Tibial nerve (tissue), 4 donors: ENCODE data around the gene RPA3. TPM values are rescaled to one million over a fixed set of nuclear protein-coding genes. Genes with fewer than 3 reads are reported as not detected.
A peak's percentile ranks its signal among the peaks of the same experiment; 100 is the strongest.
"Not testable (repeated sequence)": the region's sequence is repeated elsewhere in the genome, so short reads cannot be mapped to it uniquely, and the experiment has no call there.

Experiments
- DNase-seq, 2 donors: peaks; one replicate each; pipeline ENCODE4 v3.0.0-alpha.2; 2019; ENCODE audit warnings: low spot score in 2 of 2
- H3K27ac ChIP-seq, 4 donors: fragments of 200-600 bp; sonication (generic) in 3 of 4; one replicate each; pipeline ENCODE4 v1.5.1; 2017 to 2019; ENCODE audit warnings: mild to moderate bottlenecking in 1 of 4
- H3K27me3 ChIP-seq, 2 donors: fragments of 200-600 bp; sonication (generic) in 1 of 2; one replicate each; pipeline versions ENCODE4 v1.5.1 to v1.6.0; 2017 to 2019
- H3K36me3 ChIP-seq, 3 donors: fragments of 200-600 bp; sonication (generic); one replicate each; pipeline ENCODE4 v1.5.1; 2018 to 2019
- H3K4me1 ChIP-seq, 4 donors: fragments of 200-600 bp; sonication (generic) in 3 of 4; one replicate each; pipeline ENCODE4 v1.5.1; 2017 to 2019
- H3K4me3 ChIP-seq, 4 donors: fragments of 200-600 bp; sonication (generic) in 3 of 4; one replicate each; pipeline ENCODE4 v1.5.1; 2017 to 2019; ENCODE audit warnings: mild to moderate bottlenecking in 1 of 4, moderate library complexity in 1 of 4
- H3K9me3 ChIP-seq, 4 donors: fragments of 200-600 bp; sonication (generic) in 3 of 4; one replicate each; pipeline ENCODE4 v1.5.1; 2017 to 2019
- CTCF ChIP-seq, 5 experiments: fragments of 200-600 bp in 3 of 5; fragments of 450-650 bp in 2 of 5; sonication (generic) in 3 of 5; IDR thresholded peaks; one replicate each; pipeline ENCODE4 v1.5.1; 2016 to 2019; ENCODE audit warnings: antibody characterized with exemption in 5 of 5, mild to moderate bottlenecking in 3 of 5, moderate library complexity in 2 of 5
- EP300 ChIP-seq, 2 donors: sonication (generic); formaldehyde crosslinking; IDR thresholded peaks; one replicate each; pipeline ENCODE4 v1.6.1; 2017; ENCODE audit warnings: antibody characterized with exemption in 2 of 2, mild to moderate bottlenecking in 1 of 2
- POLR2A ChIP-seq, 2 donors: fragments of 450-650 bp; IDR thresholded peaks; one replicate each; pipeline ENCODE4 v1.6.1; 2017; ENCODE audit warnings: antibody characterized with exemption in 2 of 2, mild to moderate bottlenecking in 2 of 2, moderate library complexity in 2 of 2
- WGBS, 2 donors: methylation state at CpG; one replicate each; pipeline ENCODE4 v1.1.5; 2018; 5-methylcytosine and 5-hydroxymethylcytosine counted together
- total RNA-seq, 4 donors: library from RNA; depleted of rRNA; stranded (reverse); fragments of >200 nt; gene quantifications; one replicate each; pipeline ENCODE4 v1.1.0, GENCODE V29; 2016

RPA3 gene
- total RNA-seq, 4 donors from 2014 or later, result 14.4 to 21.9 (median 19.2) TPM

DNA sequence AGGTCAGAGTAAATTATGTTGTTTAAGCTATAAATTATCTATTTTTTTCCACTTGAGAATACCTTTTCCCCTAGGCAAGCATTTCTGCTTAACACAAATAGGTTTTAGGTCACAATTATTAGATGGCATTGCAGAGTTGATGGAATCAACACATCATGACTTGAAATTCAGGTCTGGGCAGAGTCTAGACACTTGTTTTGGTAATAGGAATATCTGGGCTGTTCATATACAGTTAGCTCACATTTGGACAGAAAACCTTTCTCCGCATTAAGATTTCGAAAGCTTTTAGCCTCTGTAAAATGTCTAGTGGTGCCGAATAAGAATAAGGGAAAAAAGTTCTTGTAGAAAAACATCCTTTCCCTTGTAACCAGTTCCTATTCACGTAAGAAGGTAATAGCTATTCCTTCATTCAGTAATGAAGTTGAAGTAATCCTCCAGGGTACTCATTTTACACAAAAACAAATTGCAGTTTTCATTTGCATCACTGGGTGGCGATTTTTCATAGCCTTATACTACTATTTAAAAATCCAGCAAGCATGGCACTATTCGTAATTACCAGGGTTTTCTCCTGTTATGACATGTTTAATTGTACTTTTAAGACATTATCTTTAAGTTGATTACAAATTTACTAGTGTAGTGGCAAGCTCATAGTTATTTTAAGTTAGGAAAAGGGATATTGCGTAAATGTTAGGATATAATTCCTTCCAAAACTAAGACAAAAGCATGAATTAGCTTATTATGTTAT lies 37.0 kb downstream of the RPA3 start:
- TF ChIP-seq POLR2A (IDR thresholded peaks at IDR 0.05), result no peak
- peak; percentile 49 to 75 (median 63) for TF ChIP-seq CTCF (IDR thresholded peaks at IDR 0.05)
- no peak for TF ChIP-seq EP300 (IDR thresholded peaks at IDR 0.05)
- peak overlapping the region; percentile 1 to 83 (median 60) for H3K27ac ChIP-seq
- no peaks in the 10 kb centered on the region for H3K9me3 ChIP-seq
- H3K4me1 ChIP-seq, result peaks cover 0 to 33% (median 4%) of the 10 kb centered on the region in 4 donors
- 28 to 32% methylated on average over 7 of the region's 7 CpGs for WGBS, 2 donors
- peak overlapping the region in 1 of 4 donors; percentile 13 for H3K4me3 ChIP-seq
- H3K36me3 ChIP-seq, result no peaks in the 10 kb centered on the region
- no peaks in the 10 kb centered on the region for H3K27me3 ChIP-seq
- peak in 1 of 2 donors; percentile 92 for DNase-seq

DNA sequence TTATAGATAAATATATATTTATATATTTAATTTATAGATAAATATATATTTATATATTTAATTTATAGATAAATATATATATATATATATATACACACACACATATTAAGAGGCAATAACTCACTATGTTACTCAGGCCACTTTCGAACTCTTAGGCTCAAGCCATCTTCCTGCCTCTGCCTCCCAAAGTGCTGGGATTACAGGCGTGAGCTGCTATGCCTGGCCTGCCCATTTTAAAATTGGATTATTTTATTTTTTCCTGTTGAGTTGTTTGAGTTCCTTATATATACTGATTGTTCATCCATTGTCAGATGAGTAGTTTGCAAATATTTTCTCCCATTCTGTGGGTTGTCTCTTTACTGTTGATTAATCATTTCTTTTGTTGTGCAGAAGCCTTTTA lies 38.8 kb downstream of the RPA3 start:
- H3K36me3 ChIP-seq, result peaks cover 0 to 10% (median 4%) of the 10 kb centered on the region in 3 donors
- peaks cover 0 to 33% (median 4%) of the 10 kb centered on the region in 4 donors for H3K4me1 ChIP-seq
- H3K27ac ChIP-seq, DNase-seq, H3K27me3 ChIP-seq, H3K9me3 ChIP-seq, H3K4me3 ChIP-seq: not testable (repeated sequence)
- 93 to 99% methylated on average over 2 of the region's 2 CpGs for WGBS, 2 donors

DNA sequence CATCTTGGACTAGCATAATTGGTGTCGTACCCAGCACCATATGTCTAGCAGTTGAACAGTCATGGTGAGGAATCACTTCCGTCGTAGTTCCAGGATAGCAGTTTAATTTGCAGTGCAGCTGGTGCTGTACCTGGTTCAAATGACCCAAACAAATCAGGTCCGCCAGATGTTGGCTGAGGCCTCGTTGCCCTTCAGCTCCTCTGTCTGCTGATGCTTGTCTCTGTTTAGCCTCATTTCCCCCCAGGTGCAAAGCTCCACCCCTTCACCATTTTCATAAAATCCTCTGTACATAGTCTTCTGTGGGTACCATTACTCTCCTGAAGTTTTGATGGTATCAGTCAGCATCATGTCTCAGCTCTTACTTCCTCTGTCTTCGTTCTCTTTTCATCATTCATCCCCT lies 42.7 kb downstream of the RPA3 start:
- Histone ChIP-seq H3K4me1 (peaks cover 0 to 1% (median 0%) of the 10 kb centered on the region in 4 donors), H3K4me3 (no peak overlapping the region), H3K27me3 (no peaks in the 10 kb centered on the region), H3K27ac (no peak overlapping the region), H3K9me3 (no peaks in the 10 kb centered on the region), H3K36me3 (peaks cover 0 to 10% (median 4%) of the 10 kb centered on the region in 3 donors)
- 77 to 88% methylated on average over 6 of the region's 6 CpGs for WGBS, 2 donors
- DNase-seq, result no peak
- no peak for TF ChIP-seq POLR2A (IDR thresholded peaks at IDR 0.05)
- no peak for TF ChIP-seq EP300 (IDR thresholded peaks at IDR 0.05)
- no peak for TF ChIP-seq CTCF (IDR thresholded peaks at IDR 0.05)

GRCh38 chr7:7673240-7673550 lies 45.2 kb downstream of the RPA3 start:
- WGBS, 2 donors, result 68 to 82% methylated on average over 2 of the region's 2 CpGs
- DNase-seq, result no peak
- TF ChIP-seq POLR2A (IDR thresholded peaks at IDR 0.05), result no peak
- no peak for TF ChIP-seq CTCF (IDR thresholded peaks at IDR 0.05)
- TF ChIP-seq EP300 (IDR thresholded peaks at IDR 0.05), result no peak
- H3K9me3 ChIP-seq, result no peaks in the 10 kb centered on the region
- no peak overlapping the region for H3K4me3 ChIP-seq
- no peak overlapping the region for H3K27ac ChIP-seq
- no peaks in the 10 kb centered on the region for H3K27me3 ChIP-seq
- no peaks in the 10 kb centered on the region for H3K4me1 ChIP-seq
- H3K36me3 ChIP-seq, result peaks cover 0 to 10% (median 4%) of the 10 kb centered on the region in 3 donors

DNA sequence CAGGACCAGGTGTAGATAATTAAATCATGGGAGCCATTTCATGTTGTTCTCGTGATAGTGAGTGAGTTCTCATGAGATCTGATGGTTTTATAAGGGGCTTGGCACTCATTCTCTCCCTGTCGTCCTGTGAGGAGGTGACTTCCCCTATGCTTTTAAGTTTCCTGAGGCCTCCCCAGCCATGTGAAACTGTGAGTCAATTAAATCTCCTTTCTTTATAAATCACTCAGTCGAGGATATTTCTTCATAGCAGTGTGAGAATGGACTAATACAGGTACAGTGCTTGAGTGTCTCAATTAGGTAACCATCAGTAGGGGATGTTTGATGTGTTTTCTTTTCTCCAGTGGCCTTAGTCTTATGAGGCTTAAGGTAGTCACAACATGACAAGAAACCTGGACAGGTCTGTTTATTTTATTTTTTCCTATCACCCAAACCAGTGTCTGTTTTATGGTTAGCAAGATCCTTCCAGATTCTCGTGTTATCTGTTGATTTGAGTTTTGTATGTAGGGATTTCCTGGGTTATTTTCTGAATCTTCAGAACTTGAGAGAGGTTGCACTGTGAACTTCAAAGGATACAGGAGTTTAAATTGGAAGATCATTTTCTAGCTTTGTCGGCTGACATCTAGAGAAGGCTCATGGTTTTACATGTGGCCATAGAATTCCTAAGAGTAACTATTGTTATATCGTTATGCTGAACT lies 45.7 kb downstream of the RPA3 start:
- no peak for DNase-seq
- no peaks in the 10 kb centered on the region for H3K9me3 ChIP-seq
- H3K4me3 ChIP-seq, result no peak overlapping the region
- H3K27ac ChIP-seq, result no peak overlapping the region
- TF ChIP-seq CTCF (IDR thresholded peaks at IDR 0.05) (no peak), EP300 (IDR thresholded peaks at IDR 0.05) (no peak), POLR2A (IDR thresholded peaks at IDR 0.05) (no peak)
- 81% methylated on average over 6 of the region's 6 CpGs for WGBS, 2 donors
- H3K4me1 ChIP-seq, result no peaks in the 10 kb centered on the region
- H3K27me3 ChIP-seq, result no peaks in the 10 kb centered on the region
- peaks cover 0 to 10% (median 4%) of the 10 kb centered on the region in 3 donors for H3K36me3 ChIP-seq
